ENCODE data around the gene MYO18A.

- TF ChIP-seq CTCF (conservative IDR thresholded peaks at IDR 0.05) (no peak), ZFX (IDR thresholded peaks at IDR 0.05) (no peak)
These were observed 48.1 kb downstream of the MYO18A start for GRCh38 chr17:29131814-29132682.

All from C4-2B (cell line).